K562 (cell line): Measurements from ENCODE around the gene SRPK2. TPM values are rescaled to one million over a fixed set of nuclear protein-coding genes. Genes with fewer than 3 reads are reported as not detected.

ENCODE experiments used
- ARNT ChIP-seq, 2 experiments: fragments of 450-650 bp; IDR thresholded peaks; 2 replicates each; pipeline ENCODE4 v1.6.1; 2016; ENCODE audit warnings: mild to moderate bottlenecking in 1 of 2
- BACH1 ChIP-seq: fragments of 200-800 bp; sonication (Bioruptor generic); IDR thresholded peaks from 2 replicates; pipeline ENCODE4 v1.6.1; 2016; ENCODE audit warnings: missing genetic modification characterization, missing compliant biosample characterization
- DDX20 ChIP-seq: fragments of 450-650 bp; IDR thresholded peaks from 2 replicates; pipeline ENCODE4 v1.6.1; 2016; ENCODE audit warnings: missing genetic modification characterization, low read depth, mild to moderate bottlenecking, missing compliant biosample characterization, moderate library complexity
- EP400 ChIP-seq: fragments of 450-650 bp; IDR thresholded peaks from 2 replicates; pipeline ENCODE4 v1.6.1; 2017; ENCODE audit warnings: antibody characterized with exemption, mild to moderate bottlenecking, moderate library complexity
- FOSL1 ChIP-seq: fragments of 200-800 bp; sonication (Bioruptor generic); conservative IDR thresholded peaks from 2 replicates; pipeline ENCODE4 v1.6.1; 2016; ENCODE audit warnings: missing genetic modification characterization, missing compliant biosample characterization
- GATA2 ChIP-seq: sonication (generic); formaldehyde crosslinking; IDR thresholded peaks from 2 replicates; pipeline ENCODE4 v1.4.0; 2020; ENCODE audit warnings: mild to moderate bottlenecking, missing genetic modification reagents
- KLF1 ChIP-seq: fragments of 450-650 bp; IDR thresholded peaks from 2 replicates; pipeline ENCODE4 v1.6.1; 2016; ENCODE audit warnings: missing genetic modification characterization, missing compliant biosample characterization
- MLLT1 ChIP-seq, 2 experiments: fragments of 450-650 bp; IDR thresholded peaks; 2 replicates each; pipeline ENCODE4 v1.6.1; 2016
- NFIC ChIP-seq: fragments of 450-650 bp; IDR thresholded peaks from 2 replicates; pipeline ENCODE4 v1.6.1; 2017; ENCODE audit warnings: mild to moderate bottlenecking, inconsistent platforms
- TCF3 ChIP-seq: sonication (generic); formaldehyde crosslinking; IDR thresholded peaks from 2 replicates; pipeline ENCODE4 v1.4.0; 2020; ENCODE audit warnings: mild to moderate bottlenecking, missing genetic modification reagents
- XRCC4 ChIP-seq: IDR thresholded peaks from one replicate; pipeline ENCODE4 v1.6.1; 2011; ENCODE audit not compliant: insufficient read depth, insufficient read length; ENCODE audit errors: extremely low read depth
- ZBTB1 ChIP-seq: sonication (generic); formaldehyde crosslinking; IDR thresholded peaks from 2 replicates; pipeline ENCODE4 v1.8.1; 2023; ENCODE audit warnings: missing genetic modification reagents, low read depth, mild to moderate bottlenecking, borderline replicate concordance
- ZFP30 ChIP-seq: fragments of 250-450 bp; sonication (Bioruptor Pico); IDR thresholded peaks from 2 replicates; pipeline ENCODE4 v1.8.0; 2022; ENCODE audit warnings: moderate library complexity, mild to moderate bottlenecking, inconsistent platforms, borderline replicate concordance
- ZNF140 ChIP-seq: fragments of 250-450 bp; sonication (Bioruptor Pico); IDR thresholded peaks from 2 replicates; pipeline ENCODE4 v1.8.0; 2021; ENCODE audit warnings: moderate library complexity, mild to moderate bottlenecking, inconsistent platforms
- ZNF277 ChIP-seq: fragments of 250-450 bp; sonication (Bioruptor Pico); IDR thresholded peaks from 2 replicates; pipeline ENCODE4 v1.8.0; 2022; ENCODE audit warnings: inconsistent platforms, mild to moderate bottlenecking, moderate library complexity, borderline replicate concordance
- ZNF311 ChIP-seq: fragments of 250-450 bp; sonication (Bioruptor Pico); IDR thresholded peaks from 2 replicates; pipeline ENCODE4 v1.4.0; 2020; ENCODE audit warnings: mild to moderate bottlenecking, moderate library complexity
- ZNF384 ChIP-seq: IDR thresholded peaks from 2 replicates; pipeline ENCODE4 v1.6.1; 2012; ENCODE audit warnings: low read depth, low read length, improper control_type of control experiment
- ZNF395 ChIP-seq: fragments of 200-800 bp; sonication (Bioruptor generic); IDR thresholded peaks from 2 replicates; pipeline ENCODE4 v1.6.1; 2017; ENCODE audit warnings: missing genetic modification characterization, missing compliant biosample characterization
- ZNF592 ChIP-seq: fragments of 450-650 bp; IDR thresholded peaks from 2 replicates; pipeline ENCODE4 v1.6.1; 2017; ENCODE audit warnings: antibody characterized with exemption, mild to moderate bottlenecking
- polyA plus RNA-seq, 8 experiments: library from polyadenylated mRNA; depleted of rRNA in 4 of 8; stranded (reverse) in 5 of 8; unstranded in 3 of 8; fragments of >200 nt; fragmentation: Nextera tagmentation in 2 of 8; fragmentation: Illumina TruSeq in 1 of 8; extraction: Ambion mirVana in 2 of 8; extraction: Trizol in 1 of 8; gene quantifications; 2 replicates each; pipeline versions ENCODE4 v1.2.1 to v1.2.3, GENCODE V29; 2011 to 2014; ENCODE audit warnings: inconsistent platforms in 1 of 8, missing spikeins in 1 of 8
- total RNA-seq, 7 experiments: library from RNA; depleted of rRNA in 6 of 7; stranded (reverse); fragments of >200 nt in 6 of 7; fragmentation: Illumina TruSeq in 2 of 7; extraction: Trizol in 2 of 7; gene quantifications; 2 replicates each; pipeline versions ENCODE4 v1.2.1 to v1.2.3, GENCODE V29; 2011 to 2021; ENCODE audit warnings: low replicate concordance in 1 of 7

SRPK2 gene
- total and polyA plus RNA-seq, 9 of the 15 experiments (the other 6 are each of a cell fraction or from before 2014, with no cell fraction given): 21.5 to 44.7 (median 33.3) TPM

GRCh38 chr7:105402221-105403095 is 13.7 kb upstream of the SRPK2 start (continued):
- TF ChIP-seq ZNF277 (CRISPR knock-in tag) (no peak), BACH1 (tag) (peak; percentile 94), ZNF395 (peak; percentile 50; the same call in 1 of the 2 replicates), ZNF140 (CRISPR knock-in tag) (no peak), ZNF384 (peak; percentile 48; the same call in 1 of the 2 replicates), MLLT1 (IDR thresholded peaks at IDR 0.05) (peak in 1 of 2 experiments; percentile 89; a peak in 2 of 4 replicates), XRCC4 (no peak), ZFP30 (no peak), FOSL1 (tag) (peak; percentile 60; the same call in 1 of the 2 replicates), DDX20 (tag) (no peak), ZBTB1 (CRISPR knock-in tag) (no peak), ARNT (IDR thresholded peaks at IDR 0.05) (0 out of 4 replicates have a peak, but pooled peaks of 1 of the 2 experiments have one; percentile 15), TCF3 (CRISPR knock-in tag) (no peak), ZNF311 (CRISPR knock-in tag) (0 out of 2 replicates have a peak, but pooled peaks have one; percentile 21), GATA2 (CRISPR knock-in tag) (0 out of 2 replicates have a peak, but pooled peaks have one; percentile 17), ZNF592 (peak; percentile 7; the same call in 1 of the 2 replicates), KLF1 (no peak), EP400 (peak; percentile 46), NFIC (peak; percentile 9; the same call in 1 of the 2 replicates)
